Measurements from ENCODE around the gene ZBTB47. TPM values are rescaled to one million over a fixed set of nuclear protein-coding genes. Genes with fewer than 3 reads are reported as not detected.

Gene ZBTB47
- total and polyA plus RNA-seq, 2 donors (not counting 3 experiments of a cell fraction or from before 2014, with no cell fraction given) = 10.6 to 14.5 TPM

GRCh38 chr3:42698216-42698910, 44.9 kb downstream of the ZBTB47 start:
- FAIRE-seq (no peak), DNase-seq (ENCODE audit: low read depth, low spot score) (no peak)
- CTCF ChIA-PET = no interaction called here
- no TSS peak for BruUV-seq (replicated peaks)
- no peak overlapping the region for H3K27ac ChIP-seq (ENCODE audit: insufficient read depth, low read depth, low read length)
- H3K36me3 ChIP-seq (ENCODE audit: control insufficient read depth in 2 of 2, extremely low read depth in 1 of 2, insufficient read depth in 2 of 2, low read length in 2 of 2) = no peaks in the 10 kb centered on the region
- no peak overlapping the region for H3K4me2 ChIP-seq (ENCODE audit: insufficient read depth, low read length)
- POLR2A ChIA-PET = no interaction called here
- no peak overlapping the region for H3K4me3 ChIP-seq (replicated peaks in 1 of 3; ENCODE audit: insufficient read depth in 1 of 3, low read depth in 1 of 3, low read length in 3 of 3)
- no peaks in the 10 kb centered on the region for H4K20me1 ChIP-seq (replicated peaks; ENCODE audit: control insufficient read depth, extremely low read depth, insufficient read depth, low read length)
- H3K9me1 ChIP-seq (replicated peaks; ENCODE audit: control insufficient read depth, extremely low read depth, insufficient read depth, low read length) = no peaks in the 10 kb centered on the region
- intact Hi-C loops (cut with micrococcal nuclease) = no loop called here
- H2AFZ ChIP-seq (ENCODE audit: low read depth, low read length) = no peak overlapping the region
- dilution Hi-C loops (cut with MboI; ENCODE audit: extremely low pct_ligation_motif_present, low sequenced_read_pairs) = no loop called here
- no peak for TF ChIP-seq JUN (IDR thresholded peaks at IDR 0.05; ENCODE audit: borderline replicate concordance, insufficient read depth, insufficient read length, low read depth)
- no peak for TF ChIP-seq POLR2A (IDR thresholded peaks at IDR 0.05; ENCODE audit: low read depth, low read length)
- no peak for TF ChIP-seq EZH2 (IDR thresholded peaks at IDR 0.05; ENCODE audit: borderline replicate concordance, low read depth, low read length, severe bottlenecking)
- no peak for TF ChIP-seq FOS (IDR thresholded peaks at IDR 0.05; ENCODE audit: borderline replicate concordance, insufficient read depth, low read length)
- TF ChIP-seq CTCF (IDR thresholded peaks at IDR 0.05; ENCODE audit: extremely low read depth in 1 of 2, insufficient read depth in 1 of 2, low read depth in 1 of 2, low read length in 2 of 2) = no peak
- TF ChIP-seq POLR2AphosphoS5 (IDR thresholded peaks at IDR 0.05; ENCODE audit: insufficient read depth, low read depth, low read length) = no peak
- no peak for TF ChIP-seq MYC (IDR thresholded peaks at IDR 0.05; ENCODE audit: low read depth, low read length)
- no peak for TF ChIP-seq GATA2 (IDR thresholded peaks at IDR 0.05; ENCODE audit: insufficient read depth, insufficient read length, low read depth, low read length)
- TF ChIP-seq MAX (IDR thresholded peaks at IDR 0.05; ENCODE audit: insufficient read depth, insufficient read length) = no peak
- H3K79me2 ChIP-seq (ENCODE audit: control insufficient read depth, insufficient read depth, low read length) = no peaks in the 10 kb centered on the region
- H3K4me1 ChIP-seq (ENCODE audit: control insufficient read depth, extremely low read depth, insufficient read depth, low read length) = no peaks in the 10 kb centered on the region
- H3K9ac ChIP-seq (replicated peaks; ENCODE audit: extremely low read depth, insufficient read depth, low read length) = no peak overlapping the region
- no peaks in the 10 kb centered on the region for H3K9me3 ChIP-seq (replicated peaks; ENCODE audit: control insufficient read depth, insufficient read depth, low read length)
- H3K27me3 ChIP-seq (ENCODE audit: control insufficient read depth in 2 of 2, insufficient read depth in 2 of 2, low read length in 2 of 2) = no peaks in the 10 kb centered on the region
